WTC11 (cell line): ENCODE data around the gene SLC41A3. TPM values are rescaled to one million over a fixed set of nuclear protein-coding genes. Genes with fewer than 3 reads are reported as not detected.

Experiments
- ATAC-seq: fragments of 200-7000 bp; cut with Tn5 transposase; 2 replicates; pipeline ENCODE4 v1.10.0; 2021; ENCODE audit warnings: mild to moderate bottlenecking, moderate library complexity
- CTCF ChIA-PET: fragments of 300-600 bp; sonication (Branson Sonifier 250); formaldehyde crosslinking; loops from one replicate; lab custom pipeline; 2021; ENCODE audit warnings: antibody characterized with exemption; lab: Charles Lee
- POLR2A ChIA-PET: fragments of 350-600 bp; sonication (Branson Sonifier 250); formaldehyde crosslinking; loops from one replicate; lab custom pipeline; 2021; ENCODE audit warnings: antibody characterized with exemption; lab: Charles Lee
- DNase-seq: peaks from one replicate; pipeline ENCODE4 v3.0.0; 2021; ENCODE audit warnings: low spot score
- H3K27ac Mint-ChIP-seq: 2 replicates; pipeline ENCODE4 v1.8.0; 2021; ENCODE audit warnings: mixed read lengths
- H3K27me3 Mint-ChIP-seq: 2 replicates; pipeline ENCODE4 v1.8.0; 2021; ENCODE audit warnings: low read depth, mild to moderate bottlenecking, moderate library complexity, mixed read lengths
- H3K36me3 Mint-ChIP-seq: 2 replicates; pipeline ENCODE4 v1.8.0; 2021; ENCODE audit warnings: mixed read lengths
- H3K4me1 Mint-ChIP-seq: 2 replicates; pipeline ENCODE4 v1.8.0; 2022; ENCODE audit warnings: mixed read lengths
- H3K4me3 Mint-ChIP-seq: 2 replicates; pipeline ENCODE4 v1.8.0; 2021; ENCODE audit warnings: mild to moderate bottlenecking, moderate library complexity, mixed read lengths
- H3K9me3 Mint-ChIP-seq: 2 replicates; pipeline ENCODE4 v1.8.0; 2021; ENCODE audit warnings: mixed read lengths
- ATF3 ChIP-seq: sonication (generic); formaldehyde crosslinking; conservative IDR thresholded peaks from 2 replicates; pipeline ENCODE4 v1.8.1; 2022; ENCODE audit warnings: mild to moderate bottlenecking, missing genetic modification reagents
- ERG ChIP-seq: fragments of 250-450 bp; sonication (Bioruptor Pico); IDR thresholded peaks from 2 replicates; pipeline ENCODE4 v1.8.0; 2021; ENCODE audit warnings: mild to moderate bottlenecking
- ESRRA ChIP-seq: sonication (generic); formaldehyde crosslinking; IDR thresholded peaks from 2 replicates; pipeline ENCODE4 v1.8.1; 2022; ENCODE audit warnings: mild to moderate bottlenecking, missing genetic modification reagents, borderline replicate concordance
- IRF1 ChIP-seq: sonication (generic); formaldehyde crosslinking; IDR thresholded peaks from 2 replicates; pipeline ENCODE4 v1.8.0; 2023; ENCODE audit warnings: missing genetic modification reagents
- NR1H2 ChIP-seq: sonication (generic); formaldehyde crosslinking; IDR thresholded peaks from 2 replicates; pipeline ENCODE4 v1.9.0; 2021; ENCODE audit warnings: mild to moderate bottlenecking, moderate library complexity, missing genetic modification reagents
- PRDM15 ChIP-seq: sonication (generic); formaldehyde crosslinking; IDR thresholded peaks from 2 replicates; pipeline ENCODE4 v1.8.0; 2022; ENCODE audit warnings: missing genetic modification reagents
- RELA ChIP-seq: sonication (generic); formaldehyde crosslinking; IDR thresholded peaks from 2 replicates; pipeline ENCODE4 v1.8.1; 2022; ENCODE audit warnings: missing genetic modification reagents, mild to moderate bottlenecking, borderline replicate concordance
- RORB ChIP-seq: fragments of 250-450 bp; sonication (Bioruptor Pico); IDR thresholded peaks from 2 replicates; pipeline ENCODE4 v1.9.0; 2021; ENCODE audit warnings: mild to moderate bottlenecking
- SMAD3 ChIP-seq: sonication (generic); formaldehyde crosslinking; IDR thresholded peaks from 2 replicates; pipeline ENCODE4 v1.8.0; 2022; ENCODE audit warnings: missing genetic modification reagents, mild to moderate bottlenecking, borderline replicate concordance
- SMAD4 ChIP-seq: sonication (generic); formaldehyde crosslinking; IDR thresholded peaks from 2 replicates; pipeline ENCODE4 v1.8.0; 2022; ENCODE audit warnings: mild to moderate bottlenecking, missing genetic modification reagents
- TCF7 ChIP-seq: sonication (generic); formaldehyde crosslinking; IDR thresholded peaks from 2 replicates; pipeline ENCODE4 v1.8.0; 2022; ENCODE audit warnings: mild to moderate bottlenecking, low read depth, missing genetic modification reagents, moderate library complexity
- ZNF396 ChIP-seq: fragments of 250-450 bp; sonication (Bioruptor Pico); IDR thresholded peaks from 2 replicates; pipeline ENCODE4 v1.8.0; 2021; ENCODE audit warnings: mild to moderate bottlenecking, moderate library complexity, borderline replicate concordance
- ZNF416 ChIP-seq: fragments of 250-450 bp; sonication (Bioruptor Pico); IDR thresholded peaks from 2 replicates; pipeline ENCODE4 v1.9.0; 2021; ENCODE audit warnings: mild to moderate bottlenecking, inconsistent platforms
- ZNF423 ChIP-seq: fragments of 250-450 bp; sonication (Bioruptor Pico); IDR thresholded peaks from 2 replicates; pipeline ENCODE4 v2.1.2; 2022; ENCODE audit warnings: mild to moderate bottlenecking, moderate library complexity
- ZNF532 ChIP-seq: fragments of 250-450 bp; sonication (Bioruptor Pico); IDR thresholded peaks from 2 replicates; pipeline ENCODE4 v1.9.0; 2021; ENCODE audit warnings: mild to moderate bottlenecking, borderline replicate concordance
- total RNA-seq: library from RNA; stranded (reverse); gene quantifications from 3 replicates; pipeline ENCODE4 v1.2.3, GENCODE V29; 2021

Gene SLC41A3
- total RNA-seq, 1 experiment from 2014 or later = 28.4 TPM

GRCh38 chr3:126033765-126034164 lies 50.2 kb downstream of the SLC41A3 start (continued):
- no peak for TF ChIP-seq IRF1 (CRISPR knock-in tag)
- no peak for TF ChIP-seq ZNF532 (CRISPR knock-in tag)

GRCh38 chr3:126033051-126033745 lies 50.7 kb downstream of the SLC41A3 start:
- ATAC-seq (no peak), DNase-seq (no peak)
- Mint-ChIP-seq H3K27me3 (peaks cover 19% of the 10 kb centered on the region), H3K9me3 (peaks cover 41% of the 10 kb centered on the region), H3K36me3 (peaks cover 38% of the 10 kb centered on the region), H3K27ac (no peak overlapping the region), H3K4me1 (peaks cover 11% of the 10 kb centered on the region), H3K4me3 (no peak overlapping the region)
- ChIA-PET POLR2A (no interaction called here), CTCF (no interaction called here)
- no peak for TF ChIP-seq ZNF423 (CRISPR knock-in tag)
- TF ChIP-seq TCF7 (CRISPR knock-in tag) = no peak
- no peak for TF ChIP-seq ZNF416 (CRISPR knock-in tag)
- TF ChIP-seq RELA (CRISPR knock-in tag) = no peak
- no peak for TF ChIP-seq ESRRA

- H3K36me3 Mint-ChIP-seq = peaks cover 39% of the 10 kb centered on the region
- no peak for DNase-seq
- no peak overlapping the region for H3K4me3 Mint-ChIP-seq
- H3K9me3 Mint-ChIP-seq = peaks cover 42% of the 10 kb centered on the region
- peaks cover 30% of the 10 kb centered on the region for H3K27me3 Mint-ChIP-seq
- TF ChIP-seq ERG (no peak), NR1H2 (CRISPR knock-in tag) (no peak)
- TF ChIP-seq, all 79 proteins: peak for 0
- ChIA-PET CTCF (interaction anchor here (0.9 kb wide), 1 partner anchor 71 kb away, joined by 3 read pairs; no protein-coding TSS in a partner anchor), POLR2A (no interaction called here)
- Mint-ChIP-seq H3K27ac (no peak overlapping the region), H3K4me1 (peaks cover 11% of the 10 kb centered on the region)
- ATAC-seq = peak; percentile 51
These were observed 51.9 kb downstream of the SLC41A3 start for GRCh38 chr3:126031981-126032471.

GRCh38 chr3:126030455-126030854 lies 53.5 kb downstream of the SLC41A3 start:
- POLR2A ChIA-PET = no interaction called here
- CTCF ChIA-PET = no interaction called here
- peaks cover 47% of the 10 kb centered on the region for H3K36me3 Mint-ChIP-seq
- TF ChIP-seq SMAD3 (CRISPR knock-in tag) = no peak
- TF ChIP-seq PRDM15 = no peak
- no peak for TF ChIP-seq RORB
- TF ChIP-seq ATF3 = no peak
- no peak for TF ChIP-seq SMAD4
- no peak for TF ChIP-seq ZNF396 (CRISPR knock-in tag)

More at GRCh38 chr3:126030455-126030854, 53.5 kb downstream of the SLC41A3 start:
- ATAC-seq = no peak
- H3K27ac Mint-ChIP-seq = no peak overlapping the region
- H3K9me3 Mint-ChIP-seq = peaks cover 40% of the 10 kb centered on the region
- no peak overlapping the region for H3K4me3 Mint-ChIP-seq
- no peak for DNase-seq
- peaks cover 41% of the 10 kb centered on the region for H3K27me3 Mint-ChIP-seq
- peaks cover 11% of the 10 kb centered on the region for H3K4me1 Mint-ChIP-seq
